Measurements from ENCODE around the gene C16orf87.

DNA sequence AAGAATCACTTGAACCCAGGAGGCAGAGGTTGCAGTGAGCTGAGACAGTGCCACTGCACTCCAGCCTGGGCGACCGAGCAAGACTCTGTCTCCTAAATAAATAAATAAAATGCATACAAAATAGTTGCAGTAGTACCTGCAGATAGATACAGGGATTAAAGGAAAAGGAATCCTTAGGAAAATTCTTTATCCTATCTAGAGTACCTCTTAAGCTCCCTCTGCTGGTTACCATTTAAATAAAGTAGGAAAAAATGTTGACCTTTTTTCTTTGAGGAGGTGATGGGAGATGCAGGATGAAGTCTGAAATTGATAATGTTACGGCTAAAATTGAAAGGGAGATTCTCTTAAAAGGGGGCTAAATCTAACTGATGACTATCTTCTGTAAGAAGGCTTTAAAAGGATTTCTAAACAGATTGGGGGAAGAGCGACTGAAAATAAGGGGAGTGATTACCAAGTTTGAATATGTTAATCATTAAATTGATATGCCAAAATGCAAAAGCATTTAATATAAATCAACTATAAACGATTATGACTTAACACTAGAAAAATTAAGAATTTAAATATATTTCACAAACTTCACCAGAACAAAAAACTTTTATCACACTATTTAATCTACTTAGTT, 29.4 kb downstream of the C16orf87 start:
- TF ChIP-seq POLR2A (IDR thresholded peaks at IDR 0.05) (no peak), POLR2AphosphoS5 (IDR thresholded peaks at IDR 0.05) (no peak)
- TF ChIP-seq, protein P1, sequence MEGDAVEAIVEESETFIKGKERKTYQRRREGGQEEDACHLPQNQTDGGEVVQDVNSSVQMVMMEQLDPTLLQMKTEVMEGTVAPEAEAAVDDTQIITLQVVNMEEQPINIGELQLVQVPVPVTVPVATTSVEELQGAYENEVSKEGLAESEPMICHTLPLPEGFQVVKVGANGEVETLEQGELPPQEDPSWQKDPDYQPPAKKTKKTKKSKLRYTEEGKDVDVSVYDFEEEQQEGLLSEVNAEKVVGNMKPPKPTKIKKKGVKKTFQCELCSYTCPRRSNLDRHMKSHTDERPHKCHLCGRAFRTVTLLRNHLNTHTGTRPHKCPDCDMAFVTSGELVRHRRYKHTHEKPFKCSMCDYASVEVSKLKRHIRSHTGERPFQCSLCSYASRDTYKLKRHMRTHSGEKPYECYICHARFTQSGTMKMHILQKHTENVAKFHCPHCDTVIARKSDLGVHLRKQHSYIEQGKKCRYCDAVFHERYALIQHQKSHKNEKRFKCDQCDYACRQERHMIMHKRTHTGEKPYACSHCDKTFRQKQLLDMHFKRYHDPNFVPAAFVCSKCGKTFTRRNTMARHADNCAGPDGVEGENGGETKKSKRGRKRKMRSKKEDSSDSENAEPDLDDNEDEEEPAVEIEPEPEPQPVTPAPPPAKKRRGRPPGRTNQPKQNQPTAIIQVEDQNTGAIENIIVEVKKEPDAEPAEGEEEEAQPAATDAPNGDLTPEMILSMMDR (IDR thresholded peaks at IDR 0.05): peak in 3 of 4 experiments; percentile 24 to 36 (median 28)
